ENCODE measurements around the gene NANOS3.

DNA sequence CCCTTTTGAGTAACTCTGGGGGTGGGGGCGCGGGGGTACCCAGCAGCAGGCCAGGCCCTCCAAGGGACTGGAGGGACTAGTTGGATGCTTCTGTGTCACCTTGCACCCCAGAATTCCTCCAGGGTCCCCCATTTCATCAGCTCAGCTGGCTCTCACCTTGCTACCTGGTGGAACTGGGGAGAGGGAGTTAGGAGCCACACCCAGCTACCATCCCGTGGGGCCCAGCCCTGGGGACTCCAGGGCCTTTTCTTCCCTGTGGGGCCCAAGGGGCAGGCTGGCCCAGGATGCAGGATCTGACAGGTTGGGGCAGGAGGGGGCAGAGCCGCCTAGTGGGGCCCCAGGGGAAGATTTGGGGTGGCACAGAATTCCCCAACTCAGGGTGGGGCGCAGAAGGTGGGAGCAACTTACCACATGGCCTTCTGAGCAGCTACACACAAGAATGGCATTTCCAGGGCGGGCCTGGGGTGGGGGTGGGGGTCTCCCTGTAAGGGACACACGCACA, 32.8 kb upstream of the NANOS3 start:
- TF ChIP-seq, protein P1, sequence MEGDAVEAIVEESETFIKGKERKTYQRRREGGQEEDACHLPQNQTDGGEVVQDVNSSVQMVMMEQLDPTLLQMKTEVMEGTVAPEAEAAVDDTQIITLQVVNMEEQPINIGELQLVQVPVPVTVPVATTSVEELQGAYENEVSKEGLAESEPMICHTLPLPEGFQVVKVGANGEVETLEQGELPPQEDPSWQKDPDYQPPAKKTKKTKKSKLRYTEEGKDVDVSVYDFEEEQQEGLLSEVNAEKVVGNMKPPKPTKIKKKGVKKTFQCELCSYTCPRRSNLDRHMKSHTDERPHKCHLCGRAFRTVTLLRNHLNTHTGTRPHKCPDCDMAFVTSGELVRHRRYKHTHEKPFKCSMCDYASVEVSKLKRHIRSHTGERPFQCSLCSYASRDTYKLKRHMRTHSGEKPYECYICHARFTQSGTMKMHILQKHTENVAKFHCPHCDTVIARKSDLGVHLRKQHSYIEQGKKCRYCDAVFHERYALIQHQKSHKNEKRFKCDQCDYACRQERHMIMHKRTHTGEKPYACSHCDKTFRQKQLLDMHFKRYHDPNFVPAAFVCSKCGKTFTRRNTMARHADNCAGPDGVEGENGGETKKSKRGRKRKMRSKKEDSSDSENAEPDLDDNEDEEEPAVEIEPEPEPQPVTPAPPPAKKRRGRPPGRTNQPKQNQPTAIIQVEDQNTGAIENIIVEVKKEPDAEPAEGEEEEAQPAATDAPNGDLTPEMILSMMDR (IDR thresholded peaks at IDR 0.05): no peak
- no peak for TF ChIP-seq EZH2 (IDR thresholded peaks at IDR 0.05)
- no peak for TF ChIP-seq EZH2phosphoT487 (IDR thresholded peaks at IDR 0.05)

All from neural progenitor cell (in vitro differentiated cells).